Natural killer cell (primary cell): ENCODE data around the gene IRF2BPL. TPM values are rescaled to one million over a fixed set of nuclear protein-coding genes. Genes with fewer than 3 reads are reported as not detected.

ENCODE experiments used
- ATAC-seq, 3 donors: fragments of 150-1000 bp in 2 of 3; fragments of 200-7000 bp in 1 of 3; cut with Tn5 transposase; 1 replicate in 1 of 3; 2 replicates in 2 of 3; pipeline ENCODE4 v1.10.0; 2021; ENCODE audit warnings: mild to moderate bottlenecking in 2 of 3, moderate library complexity in 2 of 3
- DNase-seq, 2 donors: peaks; one replicate each; pipeline versions ENCODE4 v3.0.0 to v3.0.0-alpha.2; 2013 to 2021; ENCODE audit warnings: mixed read lengths in 1 of 2
- H3K27ac ChIP-seq: one replicate; pipeline ENCODE4 v1.5.1; 2013; ENCODE audit warnings: mild to moderate bottlenecking, low read length
- H3K27me3 ChIP-seq: one replicate; pipeline ENCODE4 v1.6.1; 2013; ENCODE audit warnings: low read length; ENCODE audit not compliant: control insufficient read depth, insufficient read depth
- H3K36me3 ChIP-seq: one replicate; pipeline ENCODE4 v1.6.1; 2013; ENCODE audit warnings: low read length; ENCODE audit not compliant: control insufficient read depth, insufficient read depth
- H3K4me1 ChIP-seq: one replicate; pipeline ENCODE4 v1.6.1; 2013; ENCODE audit warnings: low read length; ENCODE audit not compliant: control insufficient read depth, insufficient read depth
- H3K4me3 ChIP-seq: one replicate; pipeline ENCODE4 v1.5.1; 2013; ENCODE audit warnings: low read length
- H3K9me3 ChIP-seq: one replicate; pipeline ENCODE4 v1.6.1; 2013; ENCODE audit warnings: low read length; ENCODE audit not compliant: control insufficient read depth, insufficient read depth
- H3K27ac Mint-ChIP-seq, 2 donors: one replicate each; pipeline ENCODE4 v1.8.0; 2022; ENCODE audit warnings: mild to moderate bottlenecking in 2 of 2, mixed read lengths in 2 of 2, moderate library complexity in 1 of 2
- H3K27me3 Mint-ChIP-seq, 2 donors: one replicate each; pipeline ENCODE4 v1.8.0; 2022; ENCODE audit warnings: low read depth in 2 of 2, mixed read lengths in 2 of 2
- H3K36me3 Mint-ChIP-seq: one replicate; pipeline ENCODE4 v1.8.0; 2022; ENCODE audit warnings: mixed read lengths
- H3K4me1 Mint-ChIP-seq, 2 donors: one replicate each; pipeline ENCODE4 v1.8.0; 2022; ENCODE audit warnings: mixed read lengths in 2 of 2
- H3K4me3 Mint-ChIP-seq: one replicate; pipeline ENCODE4 v1.8.0; 2022; ENCODE audit warnings: mild to moderate bottlenecking, moderate library complexity, mixed read lengths
- H3K9me3 Mint-ChIP-seq, 2 donors: one replicate each; pipeline ENCODE4 v1.8.0; 2022; ENCODE audit warnings: mixed read lengths in 2 of 2
- CTCF ChIP-seq: fragments of 200-600 bp; IDR thresholded peaks from one replicate; pipeline ENCODE4 v1.8.0; 2022; ENCODE audit warnings: antibody characterized with exemption
- WGBS: methylation state at CpG from one replicate; pipeline ENCODE4 v1.1.7; 2013; ENCODE audit warnings: missing lambda C conversion rate; ENCODE audit not compliant: insufficient coverage; 5-methylcytosine and 5-hydroxymethylcytosine counted together
- intact Hi-C: fragments of 100-400 bp; cut with micrococcal nuclease; formaldehyde crosslinking; loops from one replicate; pipeline ENCODE4 v1.14.2; 2022
- total RNA-seq, 4 donors: library from RNA; stranded (reverse); fragments of 120-200 nt in 1 of 4; gene quantifications; one replicate each; pipeline versions ENCODE4 v1.2.3 to v1.2.4, GENCODE V29; 2013 to 2022

The IRF2BPL gene
- total RNA-seq, result 10 to 100 TPM; 39.3 to 46.5 (median 46.3) TPM
- 25.9 TPM for total RNA-seq (2013)

- Histone ChIP-seq H3K4me3 (peak within 1 kb of the TSS; percentile 93), H3K27me3 (no peaks in the 10 kb centered on the region), H3K36me3 (peaks cover 8% of the 10 kb centered on the region), H3K27ac (peak within 1 kb of the TSS; percentile 100), H3K4me1 (peaks cover 64% of the 10 kb centered on the region), H3K9me3 (no peaks in the 10 kb centered on the region)
- DNase-seq (peak; percentile 91 to 99), ATAC-seq (peak; percentile 58 to 82 (median 70))
- Mint-ChIP-seq H3K9me3 (no peaks in the 10 kb centered on the region), H3K27ac (peak within 1 kb of the TSS; percentile 96 to 98), H3K27me3 (no peaks in the 10 kb centered on the region), H3K36me3 (no peaks in the 10 kb centered on the region), H3K4me1 (peaks cover 47 to 48% of the 10 kb centered on the region in 2 donors), H3K4me3 (peak within 1 kb of the TSS; percentile 95)
- TF ChIP-seq CTCF, result no peak
- intact Hi-C loops, result loop anchor here (1.0 kb wide), 2 partner anchors 12 to 66 kb away; no protein-coding TSS in a partner anchor
- 1% methylated on average over 83 of the region's 84 CpGs for WGBS
Observed at GRCh38 chr14:77028384-77029231, at the start of gene IRF2BPL. IRF2BPL (minus strand) TSS chr14:77028708; CDS start chr14:77027792, 916 bp downstream.

- no peaks in the 10 kb centered on the region for H3K27me3 ChIP-seq
- intact Hi-C loops, result no loop called here
- H3K27ac Mint-ChIP-seq, result no peak overlapping the region
- no peak overlapping the region for H3K4me3 ChIP-seq
- H3K4me1 ChIP-seq, result no peaks in the 10 kb centered on the region
- peaks cover 0 to 3% of the 10 kb centered on the region in 2 donors for H3K9me3 Mint-ChIP-seq
- H3K4me3 Mint-ChIP-seq, result no peak overlapping the region
- H3K36me3 ChIP-seq, result no peaks in the 10 kb centered on the region
- ATAC-seq (no peak), DNase-seq (no peak)
- 94% methylated on average over 3 of the region's 3 CpGs for WGBS
- H3K36me3 Mint-ChIP-seq, result peaks cover 9% of the 10 kb centered on the region
- no peak overlapping the region for H3K27ac ChIP-seq
- peaks cover 6% of the 10 kb centered on the region for H3K9me3 ChIP-seq
- no peaks in the 10 kb centered on the region for H3K27me3 Mint-ChIP-seq
- H3K4me1 Mint-ChIP-seq, result no peaks in the 10 kb centered on the region
- no peak for TF ChIP-seq CTCF
Observed at GRCh38 chr14:77077040-77077439, 48.5 kb upstream of the IRF2BPL start.

GRCh38 chr14:77076113-77076631 lies 47.7 kb upstream of the IRF2BPL start:
- Mint-ChIP-seq H3K4me1 (no peaks in the 10 kb centered on the region), H3K27ac (no peak overlapping the region), H3K27me3 (no peaks in the 10 kb centered on the region), H3K4me3 (no peak overlapping the region), H3K9me3 (peaks cover 0 to 3% of the 10 kb centered on the region in 2 donors), H3K36me3 (peaks cover 9% of the 10 kb centered on the region)
- H3K9me3 ChIP-seq, result peaks cover 6% of the 10 kb centered on the region
- 79% methylated on average over 9 of the region's 10 CpGs for WGBS
- ATAC-seq (no peak), DNase-seq (no peak)
- no peak overlapping the region for H3K27ac ChIP-seq
- H3K36me3 ChIP-seq, result no peaks in the 10 kb centered on the region
- no peak for TF ChIP-seq CTCF
- intact Hi-C loops, result no loop called here
- H3K4me3 ChIP-seq, result no peak overlapping the region
- H3K27me3 ChIP-seq, result no peaks in the 10 kb centered on the region
- H3K4me1 ChIP-seq, result no peaks in the 10 kb centered on the region
